Measurements from ENCODE around the gene TARBP1.
"Not testable (repeated sequence)": the region's sequence is repeated elsewhere in the genome, so short reads cannot be mapped to it uniquely, and the experiment has no call there.

TARBP1 gene

GRCh38 chr1:234437423-234438171 lies 41.4 kb downstream of the TARBP1 start:
- no peak for DNase-seq (ENCODE audit: low read depth)

- DNase-seq (ENCODE audit: low read depth) = no peak
Measured at GRCh38 chr1:234435620-234436019, 43.4 kb downstream of the TARBP1 start.

GRCh38 chr1:234434706-234435105 lies 44.3 kb downstream of the TARBP1 start:
- no peak for DNase-seq (ENCODE audit: low read depth)

- DNase-seq (ENCODE audit: low read depth) = no peak
Measured at GRCh38 chr1:234433563-234434285, 45.3 kb downstream of the TARBP1 start.

- DNase-seq (ENCODE audit: low read depth) = no peak
Measured at GRCh38 chr1:234431255-234431654, 47.7 kb downstream of the TARBP1 start.

GRCh38 chr1:234430691-234431090 lies 48.3 kb downstream of the TARBP1 start:
- no peak for DNase-seq (ENCODE audit: low read depth)

- DNase-seq (ENCODE audit: low read depth) = no peak
Measured at GRCh38 chr1:234429434-234429806, 49.6 kb downstream of the TARBP1 start.

- no peak for DNase-seq (ENCODE audit: low read depth)
Measured at GRCh38 chr1:234427950-234428646, 50.9 kb downstream of the TARBP1 start.

- no peak for DNase-seq (ENCODE audit: low read depth)
Measured at GRCh38 chr1:234413990-234414389, 65.0 kb downstream of the TARBP1 start.

- DNase-seq (ENCODE audit: low read depth) = no peak
Measured at GRCh38 chr1:234413485-234413884, 65.5 kb downstream of the TARBP1 start.

- no peak for DNase-seq (ENCODE audit: low read depth)
Measured at GRCh38 chr1:234412830-234413229, 66.1 kb downstream of the TARBP1 start.

GRCh38 chr1:234409328-234409727 lies 69.7 kb downstream of the TARBP1 start:
- DNase-seq (ENCODE audit: low read depth) = no peak

- DNase-seq (ENCODE audit: low read depth) = no peak
Measured at GRCh38 chr1:234408757-234409156, 70.2 kb downstream of the TARBP1 start.

GRCh38 chr1:234406871-234407270 lies 72.1 kb downstream of the TARBP1 start:
- no peak for DNase-seq (ENCODE audit: low read depth)

- DNase-seq (ENCODE audit: low read depth) = no peak
Measured at GRCh38 chr1:234405676-234406075, 73.3 kb downstream of the TARBP1 start.

GRCh38 chr1:234402939-234403338 lies 76.0 kb downstream of the TARBP1 start:
- DNase-seq (ENCODE audit: low read depth) = no peak

- DNase-seq (ENCODE audit: low read depth) = no peak
Measured at GRCh38 chr1:234401658-234402057, 77.3 kb downstream of the TARBP1 start.

- DNase-seq (ENCODE audit: low read depth) = no peak
Measured at GRCh38 chr1:234400773-234401172, 78.2 kb downstream of the TARBP1 start.

- DNase-seq (ENCODE audit: low read depth) = not testable (repeated sequence)
Measured at GRCh38 chr1:234399515-234399914, 79.5 kb downstream of the TARBP1 start.

- DNase-seq (ENCODE audit: low read depth) = no peak
Measured at GRCh38 chr1:234398849-234399381, 80.1 kb downstream of the TARBP1 start.

- DNase-seq (ENCODE audit: low read depth) = no peak
Measured at GRCh38 chr1:234397732-234398131, 81.2 kb downstream of the TARBP1 start.

GRCh38 chr1:234396871-234397270 lies 82.1 kb downstream of the TARBP1 start:
- no peak for DNase-seq (ENCODE audit: low read depth)

GRCh38 chr1:234396092-234396491 lies 82.9 kb downstream of the TARBP1 start:
- DNase-seq (ENCODE audit: low read depth) = no peak

Measured in stimulated activated CD8-positive, alpha-beta memory T cell treated with anti-CD3 and anti-CD28 coated beads, Interleukin-4, amount 100 ng/mL, for 24 hours (primary cell).